Activated naive CD8-positive, alpha-beta T cell treated with anti-CD3 and anti-CD28 coated beads, Interleukin-2, amount 10 ng/mL, durations not matched to agents 7 days and 5 days (primary cell): ENCODE measurements around the gene TSHZ3. TPM values are rescaled to one million over a fixed set of nuclear protein-coding genes. Genes with fewer than 3 reads are reported as not detected.

ENCODE experiments used
- ATAC-seq: fragments of 150-1000 bp; cut with Tn5 transposase; one replicate; pipeline ENCODE4 v1.10.0; 2021; ENCODE audit warnings: low read depth, moderate library complexity
- POLR2A ChIA-PET: fragments of 350-600 bp; sonication (Branson Sonifier 250); formaldehyde crosslinking; loops from one replicate; lab custom pipeline; 2021; ENCODE audit warnings: antibody characterized with exemption; lab: Charles Lee
- DNase-seq: peaks from one replicate; pipeline ENCODE4 v3.0.0; 2021
- H3K27ac Mint-ChIP-seq: one replicate; pipeline ENCODE4 v1.8.0; 2022; ENCODE audit warnings: mild to moderate bottlenecking, mixed read lengths
- H3K27me3 Mint-ChIP-seq: one replicate; pipeline ENCODE4 v1.8.0; 2022; ENCODE audit warnings: mild to moderate bottlenecking, moderate library complexity, mixed read lengths
- H3K36me3 Mint-ChIP-seq: one replicate; pipeline ENCODE4 v1.8.0; 2021; ENCODE audit warnings: mild to moderate bottlenecking, mixed read lengths
- H3K4me1 Mint-ChIP-seq: one replicate; pipeline ENCODE4 v1.8.0; 2021; ENCODE audit warnings: mixed read lengths
- H3K4me3 Mint-ChIP-seq: one replicate; pipeline ENCODE4 v1.8.0; 2022; ENCODE audit warnings: mild to moderate bottlenecking, moderate library complexity, mixed read lengths
- H3K9me3 Mint-ChIP-seq: one replicate; pipeline ENCODE4 v1.8.0; 2021; ENCODE audit warnings: mixed read lengths
- total RNA-seq, 2 experiments: library from RNA; stranded (reverse); gene quantifications; one replicate each; pipeline ENCODE4 v1.2.3, GENCODE V29; 2021

Gene TSHZ3
- total RNA-seq, 2 experiments from 2014 or later: 0.45 to 1.00 TPM

DNA sequence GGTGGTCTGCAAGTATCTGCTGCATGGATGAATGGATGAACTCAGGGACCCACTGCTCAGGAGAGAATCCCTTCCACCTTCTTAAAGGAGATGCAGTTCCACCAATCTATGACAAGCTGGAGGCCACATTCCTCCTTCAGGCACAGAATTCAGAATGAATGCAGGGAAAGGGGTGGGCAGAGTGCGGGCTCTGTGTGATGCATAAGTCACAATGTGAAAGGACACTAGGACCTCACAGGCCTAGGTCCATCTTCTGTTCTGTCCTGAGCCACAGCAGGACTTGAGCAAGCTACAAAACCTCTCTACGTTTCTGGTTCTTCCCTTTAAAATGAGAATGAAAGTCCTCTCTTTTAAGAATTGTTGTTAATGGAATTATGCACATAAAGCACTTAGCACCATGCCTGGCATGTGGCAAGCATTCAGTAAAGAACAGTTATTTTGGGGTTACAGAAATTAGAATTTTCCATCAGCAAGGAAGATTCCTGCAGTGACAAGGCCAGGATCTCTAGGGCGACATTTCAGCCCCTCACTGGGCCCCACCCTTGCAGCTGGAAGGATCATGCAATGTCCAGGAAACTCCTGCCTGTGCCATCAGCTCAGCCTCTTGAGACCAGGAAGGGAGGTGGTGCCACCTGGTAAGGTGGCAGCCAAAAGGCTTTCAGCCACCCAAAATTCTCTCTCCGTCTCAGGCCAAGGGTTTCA is 38.7 kb downstream of the TSHZ3 start:
- no peak for ATAC-seq
- Mint-ChIP-seq H3K27me3 (no peaks in the 10 kb centered on the region), H3K4me3 (no peak overlapping the region), H3K9me3 (no peaks in the 10 kb centered on the region), H3K27ac (no peak overlapping the region), H3K4me1 (no peaks in the 10 kb centered on the region), H3K36me3 (no peaks in the 10 kb centered on the region)
- POLR2A ChIA-PET: no interaction called here
- DNase-seq: no peak

DNA sequence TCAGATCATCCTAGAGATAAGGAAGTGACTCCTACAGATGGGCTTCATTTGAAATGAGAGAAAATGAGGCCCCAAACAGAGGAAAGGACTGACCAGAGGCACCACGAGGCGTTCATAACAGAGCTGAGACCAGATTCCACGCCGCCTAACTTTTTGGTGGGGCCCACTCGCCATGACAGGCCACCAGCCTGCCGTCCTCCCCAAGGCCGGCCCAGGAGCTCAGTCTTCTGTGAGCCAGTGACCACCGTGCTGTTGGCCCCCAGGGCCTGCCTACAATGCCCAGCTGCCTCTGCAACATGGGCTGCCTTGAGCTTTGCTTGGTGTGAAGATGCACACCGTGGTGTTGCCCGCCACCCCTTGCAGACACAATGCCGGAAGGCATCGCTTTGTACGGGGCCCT is 40.5 kb downstream of the TSHZ3 start:
- ATAC-seq: no peak
- Mint-ChIP-seq H3K36me3 (no peaks in the 10 kb centered on the region), H3K27me3 (peaks cover 5% of the 10 kb centered on the region), H3K27ac (no peak overlapping the region), H3K9me3 (no peaks in the 10 kb centered on the region), H3K4me3 (no peak overlapping the region), H3K4me1 (no peaks in the 10 kb centered on the region)
- POLR2A ChIA-PET: no interaction called here
- no peak for DNase-seq

GRCh38 chr19:31307071-31307669 is 42.1 kb downstream of the TSHZ3 start:
- H3K27me3 Mint-ChIP-seq: peaks cover 5% of the 10 kb centered on the region
- no peaks in the 10 kb centered on the region for H3K9me3 Mint-ChIP-seq
- H3K36me3 Mint-ChIP-seq: no peaks in the 10 kb centered on the region
- H3K4me1 Mint-ChIP-seq: no peaks in the 10 kb centered on the region
- ATAC-seq (no peak), DNase-seq (no peak)
- H3K4me3 Mint-ChIP-seq: no peak overlapping the region
- POLR2A ChIA-PET: no interaction called here
- no peak overlapping the region for H3K27ac Mint-ChIP-seq

DNA sequence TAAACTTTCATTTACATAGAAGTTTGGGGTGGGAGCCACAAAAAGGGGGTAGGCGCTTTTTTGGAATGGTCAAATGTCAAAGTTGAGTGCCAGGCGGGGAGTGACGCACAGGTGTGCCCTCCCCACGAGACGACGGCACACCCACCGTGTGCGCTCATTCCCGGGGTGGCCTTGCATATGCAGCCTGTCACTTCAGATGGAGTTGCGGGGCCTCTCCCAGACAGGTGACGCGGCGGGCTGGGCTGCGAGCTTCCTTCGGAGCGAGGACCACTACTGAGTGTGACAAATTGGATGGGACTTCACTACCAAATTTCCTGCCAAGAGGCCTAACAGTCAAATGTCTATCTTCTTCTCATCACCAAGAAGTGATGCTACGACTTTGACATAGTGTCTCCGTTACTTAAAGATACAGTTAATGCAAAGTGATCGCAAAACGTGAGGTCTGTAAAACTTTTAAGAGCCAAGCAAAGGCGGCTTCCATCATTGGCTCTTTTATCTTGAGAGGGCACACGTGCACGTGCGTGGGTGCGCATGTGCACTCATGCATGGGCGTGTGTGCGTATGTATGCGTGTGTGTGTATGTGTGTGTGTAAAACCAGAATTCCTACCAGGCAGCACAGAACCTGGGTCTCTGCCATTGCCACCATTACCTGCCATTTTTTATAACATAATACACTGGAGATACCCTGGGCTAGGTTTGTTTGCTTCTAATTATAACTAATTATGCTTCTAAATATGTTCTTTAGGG is 43.1 kb downstream of the TSHZ3 start:
- DNase-seq (no peak), ATAC-seq (no peak)
- no peaks in the 10 kb centered on the region for H3K4me1 Mint-ChIP-seq
- no peak overlapping the region for H3K4me3 Mint-ChIP-seq
- H3K27me3 Mint-ChIP-seq: peaks cover 5% of the 10 kb centered on the region
- no peak overlapping the region for H3K27ac Mint-ChIP-seq
- no peaks in the 10 kb centered on the region for H3K36me3 Mint-ChIP-seq
- POLR2A ChIA-PET: no interaction called here
- no peaks in the 10 kb centered on the region for H3K9me3 Mint-ChIP-seq

DNA sequence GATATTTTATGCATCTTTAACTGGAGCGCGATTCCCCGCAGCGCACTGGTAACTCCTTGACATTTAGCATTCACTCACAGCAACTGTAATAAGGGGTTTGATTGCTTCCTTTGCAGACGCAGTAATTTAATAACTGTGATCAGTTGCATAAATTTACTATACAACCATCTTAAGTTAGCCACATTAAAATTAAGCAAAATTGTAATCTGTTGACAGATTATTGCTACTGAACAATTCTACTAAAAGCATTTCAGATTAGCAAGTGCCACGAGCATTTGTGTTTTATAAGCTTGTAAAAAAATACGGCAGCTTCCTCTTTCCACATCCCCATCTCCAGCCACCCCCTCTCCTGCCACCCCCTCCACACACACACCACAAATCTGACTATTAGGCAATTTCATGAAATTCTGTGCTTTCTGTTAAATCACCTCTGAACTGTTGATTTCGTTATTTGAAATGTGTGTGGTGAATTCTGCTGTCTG is 44.4 kb downstream of the TSHZ3 start:
- Mint-ChIP-seq H3K36me3 (no peaks in the 10 kb centered on the region), H3K27ac (no peak overlapping the region), H3K9me3 (no peaks in the 10 kb centered on the region), H3K4me1 (no peaks in the 10 kb centered on the region), H3K4me3 (no peak overlapping the region), H3K27me3 (peaks cover 5% of the 10 kb centered on the region)
- DNase-seq: no peak
- no peak for ATAC-seq
- POLR2A ChIA-PET: no interaction called here

GRCh38 chr19:31303262-31303815 is 45.9 kb downstream of the TSHZ3 start:
- Mint-ChIP-seq H3K4me1 (no peaks in the 10 kb centered on the region), H3K27me3 (peaks cover 5% of the 10 kb centered on the region), H3K4me3 (no peak overlapping the region), H3K9me3 (no peaks in the 10 kb centered on the region), H3K27ac (no peak overlapping the region), H3K36me3 (no peaks in the 10 kb centered on the region)
- POLR2A ChIA-PET: no interaction called here
- DNase-seq: no peak
- ATAC-seq: no peak

GRCh38 chr19:31301306-31301980 is 47.8 kb downstream of the TSHZ3 start:
- POLR2A ChIA-PET: no interaction called here
- DNase-seq (no peak), ATAC-seq (no peak)
- no peaks in the 10 kb centered on the region for H3K4me1 Mint-ChIP-seq
- no peaks in the 10 kb centered on the region for H3K36me3 Mint-ChIP-seq
- no peak overlapping the region for H3K4me3 Mint-ChIP-seq
- no peak overlapping the region for H3K27ac Mint-ChIP-seq
- peaks cover 5% of the 10 kb centered on the region for H3K27me3 Mint-ChIP-seq
- H3K9me3 Mint-ChIP-seq: no peaks in the 10 kb centered on the region

GRCh38 chr19:31300422-31300821 is 48.8 kb downstream of the TSHZ3 start:
- POLR2A ChIA-PET: no interaction called here
- peaks cover 4% of the 10 kb centered on the region for H3K27me3 Mint-ChIP-seq
- DNase-seq (no peak), ATAC-seq (no peak)
- H3K4me1 Mint-ChIP-seq: no peaks in the 10 kb centered on the region
- H3K36me3 Mint-ChIP-seq: no peaks in the 10 kb centered on the region
- no peak overlapping the region for H3K27ac Mint-ChIP-seq
- no peaks in the 10 kb centered on the region for H3K9me3 Mint-ChIP-seq
- H3K4me3 Mint-ChIP-seq: no peak overlapping the region

- POLR2A ChIA-PET: no interaction called here
- H3K27me3 Mint-ChIP-seq: no peaks in the 10 kb centered on the region
- H3K9me3 Mint-ChIP-seq: no peaks in the 10 kb centered on the region
- DNase-seq: no peak
- no peak for ATAC-seq
- no peak overlapping the region for H3K4me3 Mint-ChIP-seq
- H3K36me3 Mint-ChIP-seq: no peaks in the 10 kb centered on the region
- H3K27ac Mint-ChIP-seq: no peak overlapping the region
- H3K4me1 Mint-ChIP-seq: no peaks in the 10 kb centered on the region
These were observed 49.6 kb downstream of the TSHZ3 start for GRCh38 chr19:31299665-31300064.

DNA sequence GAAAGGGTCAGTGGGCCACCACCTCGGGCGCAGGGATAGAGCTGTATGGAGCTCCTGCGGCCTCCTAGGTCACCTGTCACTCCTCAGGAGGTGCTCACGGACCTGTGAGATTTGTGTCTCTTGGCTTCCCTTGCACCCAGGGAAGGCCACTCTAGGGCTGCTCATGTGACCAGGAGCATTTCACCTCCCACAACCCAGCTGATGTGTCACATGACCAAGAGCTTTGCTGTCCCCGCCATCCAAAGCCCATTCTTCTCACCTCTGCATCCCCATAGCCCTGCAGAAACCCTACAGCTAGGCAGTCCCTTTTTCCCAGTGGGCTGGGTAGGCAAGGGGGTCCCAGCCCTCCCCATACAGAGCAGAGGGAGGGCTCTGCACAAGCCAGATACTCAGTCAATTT is 51.2 kb downstream of the TSHZ3 start:
- ATAC-seq (no peak), DNase-seq (no peak)
- no peak overlapping the region for H3K4me3 Mint-ChIP-seq
- no peaks in the 10 kb centered on the region for H3K9me3 Mint-ChIP-seq
- no peaks in the 10 kb centered on the region for H3K36me3 Mint-ChIP-seq
- no peaks in the 10 kb centered on the region for H3K4me1 Mint-ChIP-seq
- H3K27ac Mint-ChIP-seq: no peak overlapping the region
- POLR2A ChIA-PET: no interaction called here
- no peaks in the 10 kb centered on the region for H3K27me3 Mint-ChIP-seq

- POLR2A ChIA-PET: no interaction called here
- Mint-ChIP-seq H3K4me3 (no peak overlapping the region), H3K27me3 (peaks cover 5% of the 10 kb centered on the region), H3K9me3 (no peaks in the 10 kb centered on the region), H3K27ac (no peak overlapping the region), H3K36me3 (no peaks in the 10 kb centered on the region), H3K4me1 (no peaks in the 10 kb centered on the region)
- no peak for ATAC-seq
- no peak for DNase-seq
These were observed 52.4 kb downstream of the TSHZ3 start for GRCh38 chr19:31296741-31297390.

GRCh38 chr19:31294189-31294588 is 55.0 kb downstream of the TSHZ3 start:
- no peaks in the 10 kb centered on the region for H3K9me3 Mint-ChIP-seq
- H3K27me3 Mint-ChIP-seq: peaks cover 5% of the 10 kb centered on the region
- no peaks in the 10 kb centered on the region for H3K4me1 Mint-ChIP-seq
- POLR2A ChIA-PET: no interaction called here
- no peaks in the 10 kb centered on the region for H3K36me3 Mint-ChIP-seq
- ATAC-seq (no peak), DNase-seq (no peak)
- H3K27ac Mint-ChIP-seq: no peak overlapping the region
- no peak overlapping the region for H3K4me3 Mint-ChIP-seq

DNA sequence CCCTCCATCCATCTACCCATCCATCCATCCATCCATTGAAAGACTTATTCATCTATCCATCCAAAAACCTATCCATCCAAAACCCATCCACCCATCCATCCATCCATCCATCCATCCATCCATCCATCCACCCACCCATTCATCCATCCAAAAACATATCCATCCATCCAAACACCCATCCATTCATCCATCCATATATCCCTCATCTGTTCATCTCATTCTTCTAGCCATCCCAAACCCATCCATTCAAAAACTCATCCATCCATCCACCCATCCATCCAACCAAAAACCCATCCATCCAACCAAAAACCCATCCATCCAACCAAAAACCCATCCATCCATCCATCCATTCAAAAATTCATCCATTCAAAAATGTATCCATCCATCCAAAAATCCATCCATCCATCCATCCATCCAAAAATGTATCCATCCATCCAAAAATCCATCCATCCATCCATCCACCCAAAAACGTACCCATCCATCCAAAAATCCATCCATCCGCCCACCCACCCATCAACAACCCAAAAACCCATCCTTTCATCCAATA is 56.5 kb downstream of the TSHZ3 start:
- no peak overlapping the region for H3K27ac Mint-ChIP-seq
- ATAC-seq (no peak), DNase-seq (no peak)
- H3K4me3 Mint-ChIP-seq: no peak overlapping the region
- no peaks in the 10 kb centered on the region for H3K9me3 Mint-ChIP-seq
- no peaks in the 10 kb centered on the region for H3K36me3 Mint-ChIP-seq
- POLR2A ChIA-PET: no interaction called here
- H3K4me1 Mint-ChIP-seq: no peaks in the 10 kb centered on the region
- peaks cover 5% of the 10 kb centered on the region for H3K27me3 Mint-ChIP-seq
